ENCODE measurements around the gene MALRD1. TPM values are rescaled to one million over a fixed set of nuclear protein-coding genes. Genes with fewer than 3 reads are reported as not detected.

Gene MALRD1
- total RNA-seq, 1 donor from 2014 or later, result 1.5 TPM

DNA sequence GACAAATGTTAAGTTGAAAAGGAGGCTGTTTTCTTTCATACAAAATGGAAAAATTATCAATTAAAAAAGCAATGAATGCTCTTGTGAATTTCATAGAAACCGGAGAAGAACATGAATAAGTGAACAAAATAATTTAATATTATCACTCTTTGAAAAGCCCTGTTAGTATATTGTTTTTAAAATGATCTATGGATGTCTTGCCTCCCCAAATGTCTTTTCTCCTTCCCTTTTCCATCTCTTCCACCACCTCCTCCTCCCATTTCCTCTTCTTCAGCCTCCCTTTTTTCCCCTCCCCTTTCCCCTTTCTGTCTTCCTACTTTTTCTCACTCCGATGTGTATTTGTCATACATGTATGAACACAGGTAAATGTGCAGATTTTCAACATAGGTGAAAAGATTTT is 234.7 kb downstream of the MALRD1 start:
- peaks cover 17% of the 10 kb centered on the region for H3K4me1 Mint-ChIP-seq (ENCODE audit: low read depth)
- no peak overlapping the region for H3K4me3 Mint-ChIP-seq (ENCODE audit: low read depth)
- no peak overlapping the region for H3K27ac Mint-ChIP-seq
- DNase-seq (ENCODE audit: low spot score, unreplicated experiment), result no peak
- TF ChIP-seq, protein P1, sequence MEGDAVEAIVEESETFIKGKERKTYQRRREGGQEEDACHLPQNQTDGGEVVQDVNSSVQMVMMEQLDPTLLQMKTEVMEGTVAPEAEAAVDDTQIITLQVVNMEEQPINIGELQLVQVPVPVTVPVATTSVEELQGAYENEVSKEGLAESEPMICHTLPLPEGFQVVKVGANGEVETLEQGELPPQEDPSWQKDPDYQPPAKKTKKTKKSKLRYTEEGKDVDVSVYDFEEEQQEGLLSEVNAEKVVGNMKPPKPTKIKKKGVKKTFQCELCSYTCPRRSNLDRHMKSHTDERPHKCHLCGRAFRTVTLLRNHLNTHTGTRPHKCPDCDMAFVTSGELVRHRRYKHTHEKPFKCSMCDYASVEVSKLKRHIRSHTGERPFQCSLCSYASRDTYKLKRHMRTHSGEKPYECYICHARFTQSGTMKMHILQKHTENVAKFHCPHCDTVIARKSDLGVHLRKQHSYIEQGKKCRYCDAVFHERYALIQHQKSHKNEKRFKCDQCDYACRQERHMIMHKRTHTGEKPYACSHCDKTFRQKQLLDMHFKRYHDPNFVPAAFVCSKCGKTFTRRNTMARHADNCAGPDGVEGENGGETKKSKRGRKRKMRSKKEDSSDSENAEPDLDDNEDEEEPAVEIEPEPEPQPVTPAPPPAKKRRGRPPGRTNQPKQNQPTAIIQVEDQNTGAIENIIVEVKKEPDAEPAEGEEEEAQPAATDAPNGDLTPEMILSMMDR (IDR thresholded peaks at IDR 0.05; ENCODE audit: unreplicated experiment), result no peak
- H3K36me3 Mint-ChIP-seq (ENCODE audit: insufficient read depth), result no peaks in the 10 kb centered on the region
- peaks cover under 1% of the 10 kb centered on the region for H3K27me3 Mint-ChIP-seq
- H3K9me3 Mint-ChIP-seq (ENCODE audit: low read depth), result no peaks in the 10 kb centered on the region

DNA sequence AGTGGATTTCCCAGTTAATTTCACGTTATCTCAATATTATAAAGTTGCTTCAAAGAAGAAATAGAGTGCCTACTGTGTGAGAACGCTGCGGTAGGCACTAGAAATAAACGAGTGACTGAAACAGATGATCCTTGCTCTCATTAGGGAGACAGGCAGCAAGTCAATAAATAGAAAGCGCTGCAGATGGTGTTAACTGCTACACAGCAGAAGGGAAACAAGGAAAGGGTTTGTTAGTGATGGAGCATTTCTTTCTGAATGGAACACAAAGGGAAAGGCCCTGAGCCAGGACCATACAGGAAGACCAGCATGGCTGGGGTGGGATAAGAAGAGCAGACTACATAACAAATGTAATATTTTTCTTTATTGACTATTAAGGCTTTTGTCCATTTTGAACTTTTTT is 235.2 kb downstream of the MALRD1 start:
- Mint-ChIP-seq H3K27me3 (peaks cover 3% of the 10 kb centered on the region), H3K27ac (no peak overlapping the region), H3K36me3 (ENCODE audit: insufficient read depth) (no peaks in the 10 kb centered on the region), H3K4me3 (ENCODE audit: low read depth) (no peak overlapping the region), H3K9me3 (ENCODE audit: low read depth) (no peaks in the 10 kb centered on the region), H3K4me1 (ENCODE audit: low read depth) (peaks cover 17% of the 10 kb centered on the region)
- TF ChIP-seq, protein P1 (IDR thresholded peaks at IDR 0.05; ENCODE audit: unreplicated experiment), result no peak
- DNase-seq (ENCODE audit: low spot score, unreplicated experiment), result no peak

DNA sequence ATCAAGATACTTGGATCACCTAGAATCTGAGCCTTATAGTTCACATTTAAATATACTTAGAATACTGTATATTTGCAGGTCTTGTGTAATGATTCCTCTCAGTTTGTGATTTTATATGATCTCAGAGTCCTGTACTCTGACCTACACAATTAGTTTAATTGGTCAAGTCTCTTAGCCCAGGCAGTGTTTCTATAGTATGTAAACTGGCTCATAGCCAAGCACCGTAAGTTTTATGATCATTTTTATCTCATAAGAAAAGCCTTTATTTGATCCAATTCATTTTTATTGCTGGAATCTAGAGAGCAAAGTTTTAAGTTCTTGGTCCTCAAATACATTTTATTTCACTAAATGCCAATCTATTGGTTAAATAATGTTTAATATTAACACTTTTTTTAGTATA is 242.2 kb downstream of the MALRD1 start:
- H3K36me3 Mint-ChIP-seq (ENCODE audit: insufficient read depth), result no peaks in the 10 kb centered on the region
- H3K4me3 Mint-ChIP-seq (ENCODE audit: low read depth), result no peak overlapping the region
- no peaks in the 10 kb centered on the region for H3K4me1 Mint-ChIP-seq (ENCODE audit: low read depth)
- H3K9me3 Mint-ChIP-seq (ENCODE audit: low read depth), result peaks cover 2% of the 10 kb centered on the region
- TF ChIP-seq, protein P1 (IDR thresholded peaks at IDR 0.05; ENCODE audit: unreplicated experiment), result no peak
- no peak overlapping the region for H3K27ac Mint-ChIP-seq
- H3K27me3 Mint-ChIP-seq, result peaks cover 3% of the 10 kb centered on the region
- no peak for DNase-seq (ENCODE audit: low spot score, unreplicated experiment)

DNA sequence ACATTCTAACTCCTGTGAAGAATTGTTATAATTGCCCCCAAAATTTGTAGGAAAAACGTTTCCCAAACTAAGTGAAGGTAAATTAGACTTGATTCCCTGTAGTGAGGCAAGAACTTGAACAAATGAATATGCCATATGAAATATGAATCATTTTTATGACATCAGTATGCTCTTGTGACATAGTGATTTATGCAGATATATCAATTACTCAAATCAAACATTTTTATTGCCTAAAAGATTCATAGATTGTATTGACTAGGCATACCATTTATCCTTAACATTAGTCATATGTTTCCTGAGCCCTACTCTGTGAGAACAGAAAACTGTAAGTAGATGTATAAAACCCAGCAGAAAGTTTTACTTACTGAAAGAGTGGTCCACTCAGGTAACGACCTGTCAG is 245.6 kb downstream of the MALRD1 start:
- H3K9me3 Mint-ChIP-seq (ENCODE audit: low read depth), result peaks cover 2% of the 10 kb centered on the region

DNA sequence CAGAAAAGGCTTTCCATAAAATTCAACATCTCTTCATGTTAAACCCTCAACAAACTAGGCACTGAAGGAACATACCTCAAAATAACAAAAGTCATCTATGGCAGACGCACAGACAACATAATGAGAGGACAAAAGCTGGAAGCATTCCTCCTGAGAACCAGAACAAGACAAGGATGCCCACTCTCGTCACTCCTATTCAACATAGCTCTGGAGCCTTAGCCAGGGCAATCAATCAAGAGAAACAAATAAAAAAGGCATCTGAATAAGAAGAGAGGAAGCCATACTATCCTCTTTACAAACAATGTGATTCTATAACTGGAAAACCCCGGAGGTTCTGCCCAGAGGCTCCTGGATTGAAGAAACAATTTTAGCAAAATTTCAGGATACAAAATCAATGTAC is 251.0 kb downstream of the MALRD1 start:
- Mint-ChIP-seq H3K9me3 (ENCODE audit: low read depth) (peaks cover 3% of the 10 kb centered on the region), H3K36me3 (ENCODE audit: insufficient read depth) (no peaks in the 10 kb centered on the region), H3K27ac (no peak overlapping the region), H3K27me3 (no peaks in the 10 kb centered on the region), H3K4me3 (ENCODE audit: low read depth) (no peak overlapping the region), H3K4me1 (ENCODE audit: low read depth) (peaks cover 14% of the 10 kb centered on the region)
- DNase-seq (ENCODE audit: low spot score, unreplicated experiment), result no peak
- TF ChIP-seq, protein P1 (IDR thresholded peaks at IDR 0.05; ENCODE audit: unreplicated experiment), result no peak

More for the DNA sequence above, 245.6 kb downstream of the MALRD1 start:
- H3K4me1 Mint-ChIP-seq (ENCODE audit: low read depth), result peaks cover 3% of the 10 kb centered on the region
- no peak for DNase-seq (ENCODE audit: low spot score, unreplicated experiment)
- no peaks in the 10 kb centered on the region for H3K27me3 Mint-ChIP-seq
- H3K36me3 Mint-ChIP-seq (ENCODE audit: insufficient read depth), result no peaks in the 10 kb centered on the region
- H3K27ac Mint-ChIP-seq, result no peak overlapping the region
- TF ChIP-seq, protein P1 (IDR thresholded peaks at IDR 0.05; ENCODE audit: unreplicated experiment), result no peak
- no peak overlapping the region for H3K4me3 Mint-ChIP-seq (ENCODE audit: low read depth)

Measured in progenitor cell of endocrine pancreas (in vitro differentiated cells).